ENCODE measurements around the gene CHCHD3. TPM values are rescaled to one million over a fixed set of nuclear protein-coding genes. Genes with fewer than 3 reads are reported as not detected.

CHCHD3 gene
- total RNA-seq, 1 experiment from 2014 or later: 149 TPM

- ChIA-PET POLR2A (ENCODE audit: unreplicated experiment) (no interaction called here), CTCF (no interaction called here)
- H3K27ac ChIP-seq (ENCODE audit: low read length): no peak overlapping the region
- no peak overlapping the region for H3K9ac ChIP-seq (ENCODE audit: low read length)
- ATAC-seq (no peak), DNase-seq (no peak)
- intact Hi-C loops (cut with micrococcal nuclease): no loop called here
- no peaks in the 10 kb centered on the region for H3K27me3 ChIP-seq (ENCODE audit: low read length)
- H3F3A ChIP-seq (ENCODE audit: low read length, unreplicated experiment): no peaks in the 10 kb centered on the region
- H3K9me2 ChIP-seq (replicated peaks; ENCODE audit: low read length): no peaks in the 10 kb centered on the region
- no peaks in the 10 kb centered on the region for H3K79me2 ChIP-seq (ENCODE audit: low read length)
- H3K4me2 ChIP-seq (ENCODE audit: low read length): no peak overlapping the region
- H3K4me3 ChIP-seq (ENCODE audit: low read length): no peak overlapping the region
- H2AFZ ChIP-seq (ENCODE audit: low read length): no peak overlapping the region
- no TSS peak for BruUV-seq (replicated peaks)
- H3K9me3 ChIP-seq (ENCODE audit: low read length): no peaks in the 10 kb centered on the region
- TF ChIP-seq CTCF (conservative IDR thresholded peaks at IDR 0.05; ENCODE audit: low read depth, low read length) (no peak), EZH2 (IDR thresholded peaks at IDR 0.05; ENCODE audit: low read length, unreplicated experiment) (no peak), EZH2phosphoT487 (IDR thresholded peaks at IDR 0.05; ENCODE audit: borderline replicate concordance, low read length) (no peak)
- no peaks in the 10 kb centered on the region for H4K20me1 ChIP-seq (ENCODE audit: low read length)
- peaks cover 10% of the 10 kb centered on the region for H3K36me3 ChIP-seq (ENCODE audit: low read depth, low read length)
- no peaks in the 10 kb centered on the region for H3K4me1 ChIP-seq (ENCODE audit: insufficient read depth, low read length)
Observed at GRCh38 chr7:132790104-132790503, 291.8 kb downstream of the CHCHD3 start.

GRCh38 chr7:132789281-132789680 lies 292.6 kb downstream of the CHCHD3 start:
- TF ChIP-seq EZH2phosphoT487 (IDR thresholded peaks at IDR 0.05; ENCODE audit: borderline replicate concordance, low read length): no peak
- TF ChIP-seq EZH2 (IDR thresholded peaks at IDR 0.05; ENCODE audit: low read length, unreplicated experiment): no peak
- no peak for TF ChIP-seq CTCF (conservative IDR thresholded peaks at IDR 0.05; ENCODE audit: low read depth, low read length)
- CTCF ChIA-PET: no interaction called here
- peaks cover 4% of the 10 kb centered on the region for H3K4me1 ChIP-seq (ENCODE audit: insufficient read depth, low read length)
- no peaks in the 10 kb centered on the region for H3K9me2 ChIP-seq (replicated peaks; ENCODE audit: low read length)
- H3K27me3 ChIP-seq (ENCODE audit: low read length): no peaks in the 10 kb centered on the region
- H2AFZ ChIP-seq (ENCODE audit: low read length): no peak overlapping the region
- DNase-seq: no peak
- H4K20me1 ChIP-seq (ENCODE audit: low read length): no peaks in the 10 kb centered on the region
- H3K79me2 ChIP-seq (ENCODE audit: low read length): no peaks in the 10 kb centered on the region
- no peak overlapping the region for H3K4me2 ChIP-seq (ENCODE audit: low read length)
- BruUV-seq (replicated peaks): no TSS peak
- H3K9ac ChIP-seq (ENCODE audit: low read length): no peak overlapping the region
- H3K9me3 ChIP-seq (ENCODE audit: low read length): no peaks in the 10 kb centered on the region
- POLR2A ChIA-PET (ENCODE audit: unreplicated experiment): no interaction called here
- no peak for ATAC-seq
- intact Hi-C loops (cut with micrococcal nuclease): no loop called here
- H3F3A ChIP-seq (ENCODE audit: low read length, unreplicated experiment): peaks cover under 1% of the 10 kb centered on the region
- H3K36me3 ChIP-seq (ENCODE audit: low read depth, low read length): peaks cover 11% of the 10 kb centered on the region; the same call in 1 of the 2 replicates
- H3K27ac ChIP-seq (ENCODE audit: low read length): no peak overlapping the region
- no peak overlapping the region for H3K4me3 ChIP-seq (ENCODE audit: low read length)

- Histone ChIP-seq H3K4me3 (ENCODE audit: low read length) (no peak overlapping the region), H3F3A (ENCODE audit: low read length, unreplicated experiment) (peaks cover 4% of the 10 kb centered on the region), H3K27me3 (ENCODE audit: low read length) (no peaks in the 10 kb centered on the region), H3K79me2 (ENCODE audit: low read length) (no peaks in the 10 kb centered on the region), H3K27ac (ENCODE audit: low read length) (no peak overlapping the region), H3K4me2 (ENCODE audit: low read length) (no peak overlapping the region), H4K20me1 (ENCODE audit: low read length) (no peaks in the 10 kb centered on the region), H2AFZ (ENCODE audit: low read length) (no peak overlapping the region), H3K9me3 (ENCODE audit: low read length) (no peaks in the 10 kb centered on the region), H3K4me1 (ENCODE audit: insufficient read depth, low read length) (peaks cover 22% of the 10 kb centered on the region), H3K9me2 (replicated peaks; ENCODE audit: low read length) (no peaks in the 10 kb centered on the region), H3K36me3 (ENCODE audit: low read depth, low read length) (peaks cover 8% of the 10 kb centered on the region; the same call in 1 of the 2 replicates), H3K9ac (ENCODE audit: low read length) (no peak overlapping the region)
- ChIA-PET CTCF (no interaction called here), POLR2A (ENCODE audit: unreplicated experiment) (no interaction called here)
- DNase-seq: no peak
- BruUV-seq (replicated peaks): no TSS peak
- intact Hi-C loops (cut with micrococcal nuclease): no loop called here
- no peak for ATAC-seq
- TF ChIP-seq CTCF (conservative IDR thresholded peaks at IDR 0.05; ENCODE audit: low read depth, low read length): no peak
- no peak for TF ChIP-seq EZH2phosphoT487 (IDR thresholded peaks at IDR 0.05; ENCODE audit: borderline replicate concordance, low read length)
- no peak for TF ChIP-seq EZH2 (IDR thresholded peaks at IDR 0.05; ENCODE audit: low read length, unreplicated experiment)
Observed at GRCh38 chr7:132785870-132786269, 296.0 kb downstream of the CHCHD3 start.
